GM18498 (cell line): Measurements from ENCODE around the gene KIFC1.
A peak's percentile ranks its signal among the peaks of the same experiment; 100 is the strongest.

Source experiments
- ATAC-seq: cut with Tn5 transposase; IDR thresholded peaks from one replicate; pipeline ENCODE4 v1.9.1; 2021; ENCODE audit warnings: mild to moderate bottlenecking, moderate library complexity; ENCODE audit not compliant: unreplicated experiment

The KIFC1 gene

DNA sequence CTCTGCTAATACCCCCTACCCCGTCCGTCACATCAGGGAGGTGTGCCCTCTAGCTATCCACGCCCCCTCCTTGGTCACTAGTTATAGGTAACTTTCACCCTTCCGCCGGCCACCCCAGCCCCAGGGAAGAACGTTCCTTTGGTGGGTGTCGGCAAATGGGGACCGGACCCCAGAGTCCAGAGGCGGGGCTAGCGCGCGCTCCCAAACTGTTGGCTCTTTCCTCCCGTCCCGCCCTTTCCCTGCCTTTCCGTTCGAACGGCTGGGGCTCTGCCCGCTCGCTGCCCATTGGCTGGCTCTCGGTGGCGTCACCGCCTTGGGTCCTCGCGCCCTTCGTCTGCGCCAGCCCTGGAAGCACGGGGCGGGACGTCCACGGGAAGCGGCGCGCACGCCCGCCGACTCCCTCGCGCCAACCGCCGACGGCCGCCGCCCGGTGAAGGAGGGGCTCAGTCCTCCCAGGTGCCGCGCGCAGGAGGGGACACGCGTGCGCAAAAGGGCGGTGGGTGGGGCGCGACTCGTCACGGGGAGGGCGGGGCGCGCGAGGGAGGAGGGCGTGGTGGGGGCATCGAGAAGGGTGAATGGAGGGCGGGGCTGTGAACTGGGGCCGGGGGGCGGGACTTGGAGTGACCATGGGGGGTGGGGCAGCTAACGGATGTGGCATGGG lies 18.6 kb downstream of the KIFC1 start:
- peak; percentile 84 for ATAC-seq

DNA sequence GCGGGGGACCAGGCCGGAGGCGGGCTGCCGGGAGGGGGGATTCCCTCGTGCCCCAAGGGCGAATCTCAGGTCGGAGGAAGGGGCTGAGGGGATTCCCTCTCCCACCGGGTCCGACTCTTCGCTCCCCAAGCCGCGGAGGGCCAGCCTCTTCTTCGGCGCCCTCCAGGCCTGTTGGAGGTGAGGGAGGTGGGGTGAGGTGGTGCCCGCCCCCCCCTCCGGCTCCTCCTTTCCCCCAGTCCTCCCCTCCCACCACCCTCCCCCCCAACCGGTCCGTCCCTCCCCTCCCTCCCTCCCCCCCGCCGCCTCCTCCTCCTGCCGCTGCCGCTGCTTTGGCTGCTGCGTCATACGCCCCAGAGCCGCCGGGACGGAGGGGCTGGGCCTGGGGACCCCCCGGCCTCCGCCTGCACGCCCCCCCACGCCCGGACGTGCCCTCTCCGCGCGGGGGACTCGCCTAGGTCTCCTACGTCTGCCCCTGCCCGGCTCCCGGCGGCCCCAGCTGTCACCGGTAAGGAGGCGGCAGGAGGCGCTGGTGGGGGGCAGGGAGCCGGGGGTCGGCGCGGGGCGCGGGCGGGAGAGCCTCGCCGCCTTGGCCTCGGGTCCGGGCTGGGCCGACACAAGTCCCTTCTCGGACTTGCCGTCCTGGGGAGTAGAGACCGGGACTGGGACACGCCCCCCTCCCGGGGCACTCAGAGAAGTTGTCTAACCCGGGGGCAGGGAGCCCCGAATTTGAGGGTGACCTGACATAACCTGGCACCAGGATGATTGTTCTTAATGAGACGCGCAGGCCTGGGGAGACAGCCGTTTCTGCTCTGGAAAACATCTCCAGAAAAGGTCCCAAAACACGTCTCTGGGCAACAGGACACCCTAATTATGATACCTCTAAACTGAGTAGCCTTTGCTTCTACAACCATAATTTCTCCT lies 19.3 kb downstream of the KIFC1 start, which contains the start of gene PHF1:
Gene PHF1 (plus strand): TSS at position 304 of the 921 bp plus-strand sequence. CDS start 1,250 bp downstream, outside the sequence.
- ATAC-seq, result peak; percentile 33

DNA sequence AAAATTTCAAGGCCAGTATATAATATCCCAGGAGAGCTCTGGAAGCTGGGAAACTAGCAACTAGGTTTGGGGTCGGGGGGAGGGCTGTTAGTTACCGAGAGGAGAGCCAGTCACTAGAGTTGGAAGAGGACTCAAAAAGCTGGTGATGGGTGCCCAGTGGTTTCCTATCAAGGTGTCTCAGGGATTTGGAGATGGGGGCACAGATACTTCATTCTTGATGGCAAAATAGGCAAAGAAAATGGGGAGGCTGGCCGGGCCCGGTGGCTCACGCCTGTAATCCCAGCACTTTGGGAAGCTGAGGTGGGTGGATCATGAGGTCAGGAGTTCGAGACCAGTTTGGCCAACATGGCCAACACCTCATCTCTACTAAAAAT lies 20.0 kb downstream of the KIFC1 start:
- ATAC-seq, result no peak

DNA sequence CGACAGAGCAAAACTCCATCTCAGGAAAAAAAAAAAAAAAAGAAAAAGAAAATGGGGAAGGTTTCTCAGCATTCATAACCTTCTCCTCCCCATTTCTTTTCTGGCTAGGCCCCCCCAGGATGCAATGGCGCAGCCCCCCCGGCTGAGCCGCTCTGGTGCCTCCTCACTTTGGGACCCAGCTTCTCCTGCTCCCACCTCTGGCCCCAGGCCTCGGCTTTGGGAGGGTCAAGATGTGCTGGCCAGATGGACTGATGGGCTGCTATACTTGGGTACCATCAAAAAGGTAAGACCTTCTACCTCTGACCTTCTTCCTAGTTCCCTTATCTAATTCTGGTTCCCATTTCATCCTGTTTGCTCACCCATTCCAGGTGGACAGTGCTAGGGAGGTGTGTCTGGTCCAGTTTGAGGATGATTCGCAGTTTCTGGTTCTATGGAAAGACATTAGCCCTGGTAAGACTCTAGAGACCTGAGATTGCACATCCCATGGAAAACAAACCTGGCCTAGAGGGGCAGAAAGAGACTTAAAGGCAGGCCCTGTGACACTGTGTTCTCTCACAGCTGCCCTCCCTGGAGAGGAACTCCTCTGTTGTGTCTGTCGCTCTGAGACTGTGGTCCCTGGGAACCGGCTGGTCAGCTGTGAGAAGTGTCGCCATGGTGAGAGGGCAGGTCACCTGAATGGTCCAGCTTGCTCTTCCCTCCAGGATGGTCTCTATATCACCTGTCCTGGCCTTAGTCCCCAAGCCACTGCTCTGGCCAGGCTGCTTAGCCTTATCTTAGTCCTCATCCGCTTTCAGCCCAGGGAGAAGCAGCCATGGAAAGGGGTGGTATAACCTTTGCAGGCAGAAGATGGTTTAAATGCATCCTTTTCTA lies 20.8 kb downstream of the KIFC1 start:
- no peak for ATAC-seq

DNA sequence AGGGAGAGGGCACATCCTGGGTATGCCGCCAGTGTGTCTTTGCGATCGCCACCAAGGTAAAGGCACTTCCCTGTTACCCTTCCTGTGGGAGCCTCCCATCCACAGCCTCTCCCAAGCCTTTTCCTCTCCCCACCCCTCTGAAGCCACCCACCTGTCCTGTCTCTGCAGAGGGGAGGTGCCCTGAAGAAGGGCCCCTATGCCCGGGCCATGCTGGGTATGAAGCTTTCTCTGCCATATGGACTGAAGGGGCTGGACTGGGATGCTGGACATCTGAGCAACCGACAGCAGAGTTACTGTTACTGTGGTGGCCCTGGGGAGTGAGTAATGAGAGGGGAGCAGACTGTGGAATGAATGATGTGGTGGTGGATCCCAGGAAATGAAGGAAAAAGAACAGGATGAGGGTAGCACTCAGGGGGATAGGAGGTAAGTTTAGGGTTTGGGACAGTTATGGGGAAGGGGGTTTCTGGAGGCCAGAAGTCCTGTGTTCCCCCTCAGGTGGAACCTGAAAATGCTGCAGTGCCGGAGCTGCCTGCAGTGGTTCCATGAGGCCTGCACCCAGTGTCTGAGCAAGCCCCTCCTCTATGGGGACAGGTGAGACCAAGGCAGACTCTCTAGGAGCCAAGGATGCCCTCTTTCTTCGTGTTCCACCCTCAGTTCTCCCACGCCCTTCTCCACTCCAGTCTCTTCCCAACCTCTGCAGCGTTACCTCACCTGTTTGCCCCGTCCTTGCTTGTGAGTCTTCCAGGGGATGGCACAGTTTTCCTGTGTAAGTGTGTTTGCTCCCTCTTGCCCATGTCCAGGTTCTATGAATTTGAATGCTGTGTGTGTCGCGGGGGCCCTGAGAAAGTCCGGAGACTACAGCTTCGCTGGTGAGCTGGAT lies 21.9 kb downstream of the KIFC1 start:
- ATAC-seq, result no peak

DNA sequence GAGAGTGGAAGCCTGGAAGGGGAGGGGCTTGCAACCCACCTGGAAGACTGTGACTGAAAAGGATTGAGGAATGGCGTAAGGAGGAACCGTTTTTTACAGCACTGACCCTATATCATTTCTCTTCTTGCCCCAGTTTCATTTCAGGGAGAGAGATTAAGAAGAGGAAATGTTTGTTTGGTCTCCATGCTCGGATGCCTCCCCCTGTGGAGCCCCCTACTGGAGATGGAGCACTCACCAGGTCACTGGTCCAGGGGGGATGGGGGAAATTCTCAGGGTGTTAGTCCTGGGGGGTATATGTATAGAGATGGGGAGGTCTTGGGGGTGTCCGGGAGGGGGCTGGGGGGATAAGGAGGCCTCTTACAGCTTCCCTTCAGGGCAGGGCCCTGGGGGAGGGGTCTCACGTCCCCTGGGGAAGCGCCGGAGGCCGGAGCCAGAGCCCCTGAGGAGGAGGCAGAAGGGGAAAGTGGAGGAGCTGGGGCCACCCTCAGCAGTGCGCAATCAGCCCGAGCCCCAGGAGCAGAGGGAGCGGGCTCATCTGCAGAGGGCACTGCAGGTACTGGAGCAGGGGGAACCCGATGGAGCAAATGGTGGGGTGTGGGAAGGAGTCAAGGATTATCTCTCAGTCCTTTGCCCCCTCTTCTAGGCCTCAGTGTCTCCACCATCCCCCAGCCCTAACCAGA lies 23.1 kb downstream of the KIFC1 start:
- ATAC-seq, result no peak

DNA sequence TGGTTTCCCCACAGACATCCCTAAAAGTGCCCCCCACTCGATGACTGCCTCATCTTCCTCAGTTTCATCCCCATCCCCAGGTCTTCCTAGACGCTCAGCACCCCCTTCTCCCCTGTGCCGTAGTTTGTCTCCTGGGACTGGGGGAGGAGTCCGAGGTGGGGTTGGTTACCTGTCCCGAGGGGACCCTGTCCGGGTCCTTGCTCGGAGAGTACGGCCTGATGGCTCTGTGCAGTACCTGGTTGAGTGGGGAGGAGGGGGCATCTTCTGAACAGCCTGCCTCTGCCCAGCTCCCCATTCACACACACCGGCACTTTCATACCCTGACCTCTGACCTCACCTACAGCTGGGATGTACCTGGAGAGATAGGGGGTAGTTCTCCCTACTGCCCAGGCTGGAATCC lies 24.2 kb downstream of the KIFC1 start:
- ATAC-seq, result no peak

DNA sequence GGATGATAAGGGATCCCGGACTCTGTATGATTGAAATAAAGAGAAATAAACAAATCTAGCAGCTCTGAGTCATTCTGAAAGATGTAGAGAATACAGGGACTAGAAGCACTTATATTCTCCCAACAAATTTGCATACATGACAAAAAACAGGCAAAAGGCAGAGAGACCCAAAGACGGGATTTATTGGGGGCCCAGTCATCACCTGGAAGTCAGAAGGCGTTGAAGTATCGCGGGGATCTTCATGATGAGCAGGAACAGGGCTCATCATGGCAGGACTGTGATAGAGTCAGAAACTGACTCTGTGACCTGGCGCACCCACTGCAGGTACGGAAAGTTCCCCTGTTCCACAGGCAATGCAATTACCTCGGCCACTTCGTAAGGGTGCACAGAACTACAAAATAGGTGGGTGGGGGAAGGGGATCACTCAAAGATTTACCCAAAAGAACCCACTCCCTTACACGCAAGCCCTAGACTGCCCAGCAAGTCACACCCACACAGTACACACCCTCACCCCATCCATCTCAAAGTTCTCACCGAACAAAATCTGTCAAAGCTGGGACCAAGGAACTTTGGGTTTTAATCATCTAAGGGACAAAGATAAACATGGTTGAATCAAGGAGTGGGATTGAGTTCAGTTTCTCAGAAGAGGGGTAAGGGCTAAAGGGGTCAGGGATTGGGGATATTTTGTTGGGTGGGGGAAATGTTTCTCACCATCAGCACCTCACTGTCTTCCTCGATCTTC lies 24.9 kb downstream of the KIFC1 start:
- no peak for ATAC-seq

DNA sequence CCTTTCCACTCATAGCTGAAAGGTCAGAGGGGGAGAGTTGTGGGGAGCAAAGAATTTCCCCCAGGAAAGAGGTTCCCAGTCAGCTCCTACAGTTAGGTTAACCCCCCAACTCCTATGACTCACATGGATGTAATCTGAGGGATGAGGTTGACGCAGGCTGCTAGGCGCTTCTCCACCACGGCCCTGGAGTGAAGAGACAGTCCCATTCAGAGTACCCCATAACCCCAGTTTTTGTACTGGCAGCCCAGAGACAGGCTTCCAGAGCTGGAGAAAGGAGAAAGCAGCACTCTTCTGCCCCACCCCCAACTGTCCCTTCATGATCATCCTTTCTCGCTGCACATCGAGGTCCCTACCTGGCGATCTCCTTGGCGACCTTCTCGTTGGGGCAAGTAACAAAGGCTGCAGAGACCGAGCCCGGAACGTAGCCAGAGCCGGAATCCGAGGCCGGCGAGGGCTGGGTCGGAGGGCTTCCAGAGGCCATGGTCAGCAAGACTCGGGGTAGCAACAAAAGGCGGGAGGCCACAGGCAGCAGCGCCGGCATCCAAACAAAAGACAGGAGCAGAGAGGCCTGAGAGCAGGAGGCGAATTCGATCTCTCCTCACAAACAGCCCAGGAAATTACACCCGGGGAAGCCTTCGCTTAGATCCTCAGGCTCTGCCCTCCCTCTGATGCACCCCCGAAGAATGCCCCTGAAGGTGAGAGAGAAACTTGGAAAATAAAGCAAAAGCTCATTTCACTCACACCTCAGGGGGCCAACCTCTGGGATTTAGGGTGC lies 25.7 kb downstream of the KIFC1 start:
- ATAC-seq, result no peak

DNA sequence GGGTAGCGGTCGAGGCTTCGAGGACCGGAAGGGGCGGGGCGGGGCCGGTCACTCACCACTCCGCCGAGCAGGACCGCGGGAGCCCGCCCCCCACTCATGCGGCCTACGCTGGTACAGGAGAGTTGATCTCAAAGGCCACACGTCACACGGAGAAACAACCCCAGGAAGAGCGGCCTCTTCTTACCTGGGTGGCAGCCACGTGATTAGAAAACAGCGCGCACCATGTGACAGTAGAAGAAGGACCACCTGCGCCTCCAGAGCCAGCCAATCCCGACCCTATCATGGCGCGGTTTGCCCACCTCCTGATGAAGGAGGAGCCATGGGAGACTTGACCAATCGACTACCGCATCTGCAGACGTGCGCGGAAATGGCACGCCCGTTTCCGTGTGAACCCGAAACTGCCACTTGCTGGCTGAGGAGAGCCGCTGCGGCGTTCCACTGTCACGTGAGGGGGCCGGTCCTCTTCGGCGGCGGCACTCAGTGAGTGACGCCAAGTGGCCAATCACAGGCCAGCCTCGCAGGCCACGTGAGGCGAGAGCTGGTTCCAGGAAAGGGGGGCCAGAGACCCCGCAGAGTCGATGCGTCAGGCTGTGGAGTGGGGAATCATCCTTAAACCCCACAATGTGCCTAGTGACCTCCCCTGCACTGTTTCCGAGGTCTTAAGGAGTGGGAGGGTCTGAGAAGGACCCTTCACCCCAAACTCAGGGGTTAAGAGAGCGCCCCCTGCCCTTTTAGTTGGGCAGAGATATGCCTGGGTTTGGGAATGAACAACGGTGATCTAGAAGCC lies 26.5 kb downstream of the KIFC1 start, which contains the start of gene CUTA:
Gene CUTA (minus strand): TSS at position 205 of the 787 bp plus-strand sequence. CDS start 107 bp downstream, at position 98.
- peak; percentile 85 for ATAC-seq

DNA sequence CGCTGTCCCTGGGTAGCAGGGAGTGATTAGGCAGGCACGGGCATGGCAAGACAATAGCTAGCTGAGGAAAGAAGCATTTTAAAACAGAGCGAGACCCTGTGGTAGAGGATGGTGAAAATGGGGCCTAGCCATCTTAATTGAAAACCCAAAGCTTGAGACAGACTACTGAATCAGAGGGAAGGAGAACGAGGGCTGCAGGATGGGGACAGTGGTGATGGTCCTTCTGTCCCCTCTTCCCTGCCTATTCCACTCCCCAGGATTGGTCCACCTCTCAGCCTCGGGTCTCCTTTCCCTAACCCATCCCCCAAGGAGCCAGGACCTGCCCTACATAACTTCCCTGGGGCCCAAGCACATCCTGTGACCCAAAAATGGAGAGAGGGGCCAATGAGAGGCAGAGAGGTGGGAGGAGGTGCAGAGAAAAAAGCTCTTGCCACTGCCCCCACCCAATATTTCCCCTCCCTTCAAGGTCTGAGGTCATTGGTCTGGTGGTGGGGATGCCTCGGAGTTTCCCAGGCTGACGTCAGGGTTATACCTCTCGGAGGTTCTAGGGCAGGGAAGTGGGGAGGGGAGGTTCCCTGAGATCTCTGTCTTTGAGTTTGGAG lies 27.2 kb downstream of the KIFC1 start:
- ATAC-seq, result no peak

DNA sequence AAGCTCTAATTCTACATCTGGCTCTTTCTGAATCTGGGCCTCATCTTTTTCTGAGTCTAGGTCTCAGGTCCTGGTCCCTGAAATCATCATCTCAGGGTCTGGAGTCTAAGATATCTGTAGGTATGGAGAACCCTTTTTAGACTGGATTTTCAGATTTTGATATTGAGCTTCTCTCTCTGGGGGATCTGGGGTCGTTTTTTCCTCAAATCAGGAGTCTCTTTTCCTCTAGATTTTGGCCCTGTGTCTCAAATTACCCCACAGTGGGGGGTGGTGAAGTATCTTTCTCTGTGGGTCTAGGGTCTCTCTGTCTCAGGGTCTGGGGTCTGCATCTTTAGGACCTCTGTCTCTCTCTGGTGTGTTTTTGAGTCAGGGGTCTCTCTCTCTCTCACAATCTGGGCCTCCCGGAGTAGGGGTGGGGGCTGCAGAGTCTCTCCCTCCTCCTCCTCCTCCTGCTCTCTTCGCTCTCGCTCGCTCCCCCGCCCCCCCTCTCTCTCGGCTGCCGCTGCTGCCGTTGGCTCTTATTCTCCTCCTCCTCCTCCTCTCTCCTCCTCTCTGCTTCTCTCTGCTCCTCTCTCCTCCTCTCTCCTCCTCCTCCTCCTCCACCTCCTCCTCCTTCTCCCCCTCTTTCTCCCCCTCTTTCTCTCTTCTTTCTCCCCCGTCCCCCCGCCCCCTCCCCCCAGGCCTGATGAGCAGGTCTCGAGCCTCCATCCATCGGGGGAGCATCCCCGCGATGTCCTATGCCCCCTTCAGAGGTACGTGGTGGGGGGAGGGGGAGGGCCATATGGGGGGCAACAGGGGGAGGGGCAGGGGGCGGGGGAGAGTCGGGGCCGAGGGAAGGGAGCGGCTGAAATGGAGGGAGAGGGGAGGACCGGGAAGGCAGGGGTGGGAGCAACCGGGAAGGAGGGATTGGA lies 28.2 kb downstream of the KIFC1 start, which contains the start of gene SYNGAP1:
Gene SYNGAP1 (plus strand): TSS at position 486 of the 911 bp plus-strand sequence. CDS start 200 bp downstream, at position 686.
- no peak for ATAC-seq

DNA sequence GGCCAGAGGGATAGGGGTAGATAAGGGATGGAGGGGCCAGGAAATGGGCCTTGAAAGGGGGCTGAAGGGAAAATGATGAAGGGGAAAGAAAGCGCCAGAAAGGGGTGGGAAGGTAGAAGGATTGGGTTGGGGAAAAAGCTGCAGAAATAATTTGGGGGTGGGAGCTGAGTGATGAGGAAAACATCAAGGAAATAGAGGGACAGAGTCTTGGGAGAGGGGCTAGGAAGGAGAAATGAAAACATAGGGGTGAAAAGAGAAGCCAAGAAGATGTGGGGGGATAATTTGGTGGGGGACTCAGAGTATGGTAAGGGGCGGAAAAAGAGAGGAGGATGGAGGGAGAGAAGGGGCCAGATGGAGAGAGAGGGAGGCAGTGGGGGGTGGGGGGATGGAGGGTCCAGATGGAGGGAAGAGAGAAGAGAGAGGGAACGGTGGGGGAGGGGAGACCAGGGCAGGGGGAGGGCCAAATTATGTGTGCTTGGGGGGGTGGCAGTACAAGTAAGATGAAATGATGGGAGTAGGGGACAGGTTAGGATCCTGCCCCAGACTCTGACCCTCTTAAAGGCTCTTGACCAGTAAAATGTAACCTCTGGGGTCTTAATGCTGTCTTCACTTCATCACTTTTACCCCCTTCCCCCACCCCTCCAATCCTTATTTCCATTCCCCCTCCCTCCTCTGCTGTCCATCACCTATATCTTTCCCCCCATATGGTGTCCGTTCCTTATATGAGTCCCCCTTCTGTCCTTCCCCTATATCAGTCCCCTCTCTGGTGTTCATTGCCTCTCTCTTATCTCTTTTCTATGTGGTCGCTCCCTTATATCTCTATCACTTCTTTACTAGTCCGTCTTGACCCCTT lies 29.1 kb downstream of the KIFC1 start:
- no peak for ATAC-seq

DNA sequence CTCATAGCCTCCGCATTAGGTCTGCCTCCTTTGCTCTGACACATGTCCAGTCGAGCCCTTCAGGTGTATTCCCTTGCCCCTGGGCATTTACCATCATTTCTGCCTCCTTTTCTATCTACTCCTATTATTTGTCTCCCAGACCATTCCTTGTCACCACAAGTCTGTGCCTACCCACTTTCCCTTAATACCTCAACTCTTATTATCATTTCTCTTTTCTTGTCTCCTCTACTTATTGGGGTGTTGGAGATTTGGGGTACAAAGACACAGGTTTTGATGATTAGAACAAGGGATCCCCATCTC lies 29.7 kb downstream of the KIFC1 start:
- ATAC-seq, result no peak

DNA sequence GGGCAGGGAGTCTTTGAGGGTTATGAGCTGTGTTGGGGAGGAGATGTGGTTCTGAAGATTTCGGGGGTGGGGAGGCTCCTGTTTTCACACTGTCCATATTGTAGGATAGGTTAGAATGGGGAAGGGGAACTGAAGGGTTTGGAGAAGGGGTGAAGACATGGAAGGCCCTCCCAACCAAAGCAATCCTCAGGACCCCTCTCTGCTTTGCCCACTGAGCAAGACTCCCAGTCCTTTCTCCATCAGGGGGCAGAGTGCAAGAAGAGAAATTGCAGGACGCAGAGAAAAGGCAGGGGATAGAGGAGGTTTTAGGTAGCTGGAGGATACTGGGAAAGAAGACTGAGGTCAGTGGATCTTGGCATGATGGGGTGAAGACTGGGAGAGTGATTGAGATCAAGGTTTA lies 32.2 kb downstream of the KIFC1 start:
- no peak for ATAC-seq
